Chondrocyte (in vitro differentiated cells): ENCODE data around the gene RAET1L. TPM values are rescaled to one million over a fixed set of nuclear protein-coding genes. Genes with fewer than 3 reads are reported as not detected.

Experiments used
- DNase-seq: peaks from one replicate; pipeline ENCODE4 v3.0.0; 2021; ENCODE audit warnings: mixed read lengths, low spot score
- H3K27ac Mint-ChIP-seq: one replicate; pipeline ENCODE4 v1.8.0; 2021; ENCODE audit warnings: mild to moderate bottlenecking, moderate library complexity, mixed read lengths; ENCODE audit not compliant: unreplicated experiment
- H3K27me3 Mint-ChIP-seq: 2 replicates; pipeline ENCODE4 v1.8.0; 2021; ENCODE audit warnings: low read depth, mixed read lengths
- H3K36me3 Mint-ChIP-seq: 2 replicates; pipeline ENCODE4 v1.8.0; 2021; ENCODE audit warnings: low read depth, mixed read lengths
- H3K4me1 Mint-ChIP-seq: 2 replicates; pipeline ENCODE4 v1.8.0; 2021; ENCODE audit warnings: low read depth, mild to moderate bottlenecking, mixed read lengths
- H3K4me3 Mint-ChIP-seq: one replicate; pipeline ENCODE4 v1.8.0; 2021; ENCODE audit warnings: mild to moderate bottlenecking, moderate library complexity, mixed read lengths; ENCODE audit not compliant: unreplicated experiment
- H3K9me3 Mint-ChIP-seq: 2 replicates; pipeline ENCODE4 v1.8.0; 2021; ENCODE audit warnings: low read depth, mixed read lengths
- CTCF ChIP-seq: fragments of 200-600 bp; sonication (generic); IDR thresholded peaks from 2 replicates; pipeline ENCODE4 v1.5.0; 2021; ENCODE audit warnings: antibody characterized with exemption, mild to moderate bottlenecking, moderate library complexity
- total RNA-seq: library from RNA; stranded (reverse); gene quantifications from 3 replicates; pipeline ENCODE4 v1.2.1, GENCODE V29; 2021

The RAET1L gene
- total RNA-seq, 1 donor from 2014 or later: not detected

- Mint-ChIP-seq H3K9me3 (no peaks in the 10 kb centered on the region), H3K4me1 (no peaks in the 10 kb centered on the region), H3K27ac (no peak overlapping the region), H3K36me3 (peaks cover 2% of the 10 kb centered on the region), H3K4me3 (no peak overlapping the region), H3K27me3 (peaks cover 47% of the 10 kb centered on the region)
- no peak for DNase-seq
- TF ChIP-seq CTCF: no peak
These were observed 19.4 kb upstream of the RAET1L start for GRCh38 chr6:150044621-150045145.

- peaks cover 56% of the 10 kb centered on the region for H3K27me3 Mint-ChIP-seq
- H3K27ac Mint-ChIP-seq: no peak overlapping the region
- no peaks in the 10 kb centered on the region for H3K4me1 Mint-ChIP-seq
- H3K4me3 Mint-ChIP-seq: no peak overlapping the region
- peaks cover 2% of the 10 kb centered on the region for H3K36me3 Mint-ChIP-seq
- DNase-seq: no peak
- H3K9me3 Mint-ChIP-seq: no peaks in the 10 kb centered on the region
- no peak for TF ChIP-seq CTCF
These were observed 18.4 kb upstream of the RAET1L start for GRCh38 chr6:150043501-150044412.

GRCh38 chr6:150043096-150043495 is 17.8 kb upstream of the RAET1L start:
- Mint-ChIP-seq H3K27ac (no peak overlapping the region), H3K27me3 (peaks cover 63% of the 10 kb centered on the region), H3K4me1 (peaks cover 5% of the 10 kb centered on the region), H3K9me3 (no peaks in the 10 kb centered on the region), H3K4me3 (no peak overlapping the region), H3K36me3 (peaks cover 2% of the 10 kb centered on the region)
- no peak for TF ChIP-seq CTCF
- DNase-seq: no peak

- Mint-ChIP-seq H3K27ac (no peak overlapping the region), H3K36me3 (peaks cover 12% of the 10 kb centered on the region), H3K9me3 (peaks cover 7% of the 10 kb centered on the region), H3K27me3 (peaks cover 89% of the 10 kb centered on the region), H3K4me3 (peak overlapping the region; percentile 25), H3K4me1 (peaks cover 15% of the 10 kb centered on the region)
- TF ChIP-seq CTCF: no peak
- DNase-seq: no peak
These were observed 13.1 kb upstream of the RAET1L start for GRCh38 chr6:150038202-150039062.
